HepG2 (cell line): ENCODE measurements around the gene SUOX. TPM values are rescaled to one million over a fixed set of nuclear protein-coding genes. Genes with fewer than 3 reads are reported as not detected.

Source experiments
- ATRX ChIP-seq: sonication (generic); formaldehyde crosslinking; IDR thresholded peaks from 2 replicates; pipeline ENCODE4 v1.4.0; 2020; ENCODE audit warnings: missing genetic modification reagents, borderline replicate concordance
- CCAR2 ChIP-seq: fragments of 200-400 bp; formaldehyde crosslinking; optimal IDR thresholded peaks from 2 replicates; pipeline ENCODE3; 2018; ENCODE audit warnings: low read depth, mild to moderate bottlenecking, low read length, moderate library complexity
- CEBPB ChIP-seq: IDR thresholded peaks from 2 replicates; pipeline ENCODE4 v1.6.1; 2011; ENCODE audit warnings: low read depth, low read length, improper control_type of control experiment, borderline replicate concordance
- ELF3 ChIP-seq: IDR thresholded peaks from 2 replicates; pipeline ENCODE4 v1.6.1; 2016; ENCODE audit warnings: missing genetic modification reagents, missing compliant biosample characterization
- HIVEP1 ChIP-seq: sonication (generic); formaldehyde crosslinking; IDR thresholded peaks from 2 replicates; pipeline ENCODE4 v1.4.0; 2020; ENCODE audit warnings: mild to moderate bottlenecking, missing genetic modification reagents
- MEF2D ChIP-seq: sonication (generic); formaldehyde crosslinking; IDR thresholded peaks from 2 replicates; pipeline ENCODE4 v1.5.1; 2020; ENCODE audit warnings: mild to moderate bottlenecking, missing genetic modification reagents
- MZF1 ChIP-seq: sonication (generic); formaldehyde crosslinking; IDR thresholded peaks from 2 replicates; pipeline ENCODE4 v1.8.1; 2023; ENCODE audit warnings: mild to moderate bottlenecking, missing genetic modification reagents, borderline replicate concordance
- RCOR2 ChIP-seq: IDR thresholded peaks from 2 replicates; pipeline ENCODE4 v1.6.1; 2016; ENCODE audit warnings: missing biosample characterization, missing genetic modification reagents
- REST ChIP-seq, 2 experiments: IDR thresholded peaks; 2 replicates each; pipeline ENCODE4 v1.6.1; 2011 to 2012; ENCODE audit warnings: low read length in 2 of 2, borderline replicate concordance in 1 of 2, low read depth in 1 of 2, mild to moderate bottlenecking in 1 of 2, moderate library complexity in 1 of 2
- SATB2 ChIP-seq: sonication (generic); formaldehyde crosslinking; IDR thresholded peaks from 2 replicates; pipeline ENCODE4 v1.5.0; 2020; ENCODE audit warnings: missing genetic modification reagents
- STAG1 ChIP-seq: sonication (generic); formaldehyde crosslinking; IDR thresholded peaks from 2 replicates; pipeline ENCODE4 v1.4.0; 2020; ENCODE audit warnings: missing genetic modification reagents
- TCF12 ChIP-seq, 2 experiments: fragments of 450-650 bp in 1 of 2; sonication (generic) in 1 of 2; formaldehyde crosslinking in 1 of 2; IDR thresholded peaks; 2 replicates each; pipeline versions ENCODE4 v1.6.1 to v1.8.0; 2017 to 2022; ENCODE audit warnings: antibody characterized with exemption in 1 of 2, mild to moderate bottlenecking in 1 of 2, missing genetic modification reagents in 1 of 2, moderate library complexity in 1 of 2
- ZMYM4 ChIP-seq: sonication (generic); formaldehyde crosslinking; IDR thresholded peaks from 2 replicates; pipeline ENCODE4 v1.8.1; 2023; ENCODE audit warnings: mild to moderate bottlenecking, missing genetic modification reagents
- ZNF136 ChIP-seq: sonication (generic); formaldehyde crosslinking; IDR thresholded peaks from 2 replicates; pipeline ENCODE4 v1.8.1; 2022; ENCODE audit warnings: low read depth, mild to moderate bottlenecking, moderate library complexity, missing genetic modification reagents
- ZNF547 ChIP-seq: sonication (generic); formaldehyde crosslinking; IDR thresholded peaks from 2 replicates; pipeline ENCODE4 v1.5.1; 2020; ENCODE audit warnings: mild to moderate bottlenecking, missing genetic modification reagents
- polyA plus RNA-seq, 8 experiments: library from polyadenylated mRNA; depleted of rRNA in 3 of 8; stranded (reverse) in 7 of 8; unstranded in 1 of 8; fragments of >200 nt; fragmentation: Illumina TruSeq in 4 of 8; extraction: Trizol in 4 of 8; gene quantifications; 2 replicates each; pipeline versions ENCODE4 v1.2.1 to v1.2.3, GENCODE V29; 2011 to 2016; ENCODE audit warnings: low read depth in 4 of 8, missing spikeins in 1 of 8, mixed read lengths in 1 of 8; ENCODE audit not compliant: insufficient read depth in 1 of 8
- total RNA-seq, 5 experiments: library from RNA; depleted of rRNA; stranded (reverse); fragments of >200 nt; fragmentation: Illumina TruSeq; extraction: Trizol; gene quantifications; 2 replicates each; pipeline ENCODE4 v1.2.3, GENCODE V29; 2016; ENCODE audit warnings: low read depth in 1 of 5
- TF ChIP-seq, protein P1 (sequence below): sonication (generic); formaldehyde crosslinking; IDR thresholded peaks from 2 replicates; pipeline ENCODE4 v1.5.0; 2020; ENCODE audit warnings: missing genetic modification reagents
- TF ChIP-seq, protein P2 (sequence below): IDR thresholded peaks from 2 replicates; pipeline ENCODE4 v1.6.1; 2016
- TF ChIP-seq, protein P3 (sequence below): sonication (generic); formaldehyde crosslinking; conservative IDR thresholded peaks from 2 replicates; pipeline ENCODE4 v1.5.0; 2020; ENCODE audit warnings: missing genetic modification reagents
- TF ChIP-seq, protein P4 (sequence below): sonication (generic); formaldehyde crosslinking; IDR thresholded peaks from 2 replicates; pipeline ENCODE4 v1.4.0; 2020; ENCODE audit warnings: missing genetic modification reagents

SUOX gene
- total and polyA plus RNA-seq, 2 of the 13 experiments (the other 11 are each of a cell fraction or from before 2014, with no cell fraction given) = 23.9 to 25.9 TPM

DNA sequence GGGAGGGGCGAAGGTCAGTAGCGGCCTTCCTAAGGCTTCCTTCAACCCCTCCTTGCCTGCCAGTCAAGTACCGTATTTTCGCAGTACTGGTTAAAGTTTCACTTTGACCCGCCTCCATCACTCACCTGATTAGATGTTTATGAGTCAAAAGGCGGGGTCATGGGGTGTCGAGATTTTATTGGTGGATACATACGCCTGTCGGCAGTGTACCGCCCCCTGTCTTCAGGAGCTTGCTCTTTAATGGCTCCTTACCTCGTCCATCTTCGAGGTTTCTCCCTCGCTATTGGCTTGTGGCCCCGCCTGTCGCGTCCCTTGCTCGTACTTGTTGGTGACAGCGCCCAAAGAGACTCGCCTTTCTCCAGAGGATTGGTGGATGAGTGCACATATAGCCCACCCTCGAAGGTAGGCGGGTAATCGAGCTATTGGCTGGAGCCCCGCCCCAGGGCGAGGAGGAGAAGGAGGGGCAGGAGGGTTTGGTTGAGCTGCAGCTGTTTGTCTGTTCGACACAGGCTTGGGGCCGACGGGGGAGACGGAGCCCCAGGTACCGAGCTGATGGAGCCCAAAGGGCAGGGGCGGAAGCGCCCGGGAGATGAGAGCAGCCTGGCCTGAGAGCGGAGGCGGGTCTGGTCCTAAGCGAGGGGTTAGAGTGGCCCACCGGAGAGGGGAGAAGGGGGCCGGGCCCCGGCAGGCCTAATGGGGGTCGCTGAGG is 23.3 kb upstream of the SUOX start, which contains the start of gene RAB5B (continued):
- TF ChIP-seq REST (IDR thresholded peaks at IDR 0.05; ENCODE audit: borderline replicate concordance in 1 of 2, low read depth in 1 of 2, low read length in 2 of 2) = no peak
- no peak for TF ChIP-seq ATRX (CRISPR knock-in tag)
- TF ChIP-seq HIVEP1 = peak; percentile 79
- TF ChIP-seq, protein P1, sequence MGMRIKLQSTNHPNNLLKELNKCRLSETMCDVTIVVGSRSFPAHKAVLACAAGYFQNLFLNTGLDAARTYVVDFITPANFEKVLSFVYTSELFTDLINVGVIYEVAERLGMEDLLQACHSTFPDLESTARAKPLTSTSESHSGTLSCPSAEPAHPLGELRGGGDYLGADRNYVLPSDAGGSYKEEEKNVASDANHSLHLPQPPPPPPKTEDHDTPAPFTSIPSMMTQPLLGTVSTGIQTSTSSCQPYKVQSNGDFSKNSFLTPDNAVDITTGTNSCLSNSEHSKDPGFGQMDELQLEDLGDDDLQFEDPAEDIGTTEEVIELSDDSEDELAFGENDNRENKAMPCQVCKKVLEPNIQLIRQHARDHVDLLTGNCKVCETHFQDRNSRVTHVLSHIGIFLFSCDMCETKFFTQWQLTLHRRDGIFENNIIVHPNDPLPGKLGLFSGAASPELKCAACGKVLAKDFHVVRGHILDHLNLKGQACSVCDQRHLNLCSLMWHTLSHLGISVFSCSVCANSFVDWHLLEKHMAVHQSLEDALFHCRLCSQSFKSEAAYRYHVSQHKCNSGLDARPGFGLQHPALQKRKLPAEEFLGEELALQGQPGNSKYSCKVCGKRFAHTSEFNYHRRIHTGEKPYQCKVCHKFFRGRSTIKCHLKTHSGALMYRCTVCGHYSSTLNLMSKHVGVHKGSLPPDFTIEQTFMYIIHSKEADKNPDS (CRISPR knock-in tag) = no peak
- no peak for TF ChIP-seq CCAR2
- TF ChIP-seq SATB2 (CRISPR knock-in tag) = no peak
- no peak for TF ChIP-seq CEBPB
- TF ChIP-seq MZF1 (CRISPR knock-in tag) = no peak
- TF ChIP-seq, protein P2, sequence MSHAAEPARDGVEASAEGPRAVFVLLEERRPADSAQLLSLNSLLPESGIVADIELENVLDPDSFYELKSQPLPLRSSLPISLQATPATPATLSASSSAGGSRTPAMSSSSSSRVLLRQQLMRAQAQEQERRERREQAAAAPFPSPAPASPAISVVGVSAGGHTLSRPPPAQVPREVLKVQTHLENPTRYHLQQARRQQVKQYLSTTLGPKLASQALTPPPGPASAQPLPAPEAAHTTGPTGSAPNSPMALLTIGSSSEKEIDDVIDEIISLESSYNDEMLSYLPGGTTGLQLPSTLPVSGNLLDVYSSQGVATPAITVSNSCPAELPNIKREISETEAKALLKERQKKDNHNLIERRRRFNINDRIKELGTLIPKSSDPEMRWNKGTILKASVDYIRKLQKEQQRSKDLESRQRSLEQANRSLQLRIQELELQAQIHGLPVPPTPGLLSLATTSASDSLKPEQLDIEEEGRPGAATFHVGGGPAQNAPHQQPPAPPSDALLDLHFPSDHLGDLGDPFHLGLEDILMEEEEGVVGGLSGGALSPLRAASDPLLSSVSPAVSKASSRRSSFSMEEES = peak; percentile 42
- no peak for TF ChIP-seq TCF12 (IDR thresholded peaks at IDR 0.05)
- TF ChIP-seq TCF12 (CRISPR knock-in tag; IDR thresholded peaks at IDR 0.05) = no peak; the same call in 1 of the 2 replicates
- TF ChIP-seq, protein P3, sequence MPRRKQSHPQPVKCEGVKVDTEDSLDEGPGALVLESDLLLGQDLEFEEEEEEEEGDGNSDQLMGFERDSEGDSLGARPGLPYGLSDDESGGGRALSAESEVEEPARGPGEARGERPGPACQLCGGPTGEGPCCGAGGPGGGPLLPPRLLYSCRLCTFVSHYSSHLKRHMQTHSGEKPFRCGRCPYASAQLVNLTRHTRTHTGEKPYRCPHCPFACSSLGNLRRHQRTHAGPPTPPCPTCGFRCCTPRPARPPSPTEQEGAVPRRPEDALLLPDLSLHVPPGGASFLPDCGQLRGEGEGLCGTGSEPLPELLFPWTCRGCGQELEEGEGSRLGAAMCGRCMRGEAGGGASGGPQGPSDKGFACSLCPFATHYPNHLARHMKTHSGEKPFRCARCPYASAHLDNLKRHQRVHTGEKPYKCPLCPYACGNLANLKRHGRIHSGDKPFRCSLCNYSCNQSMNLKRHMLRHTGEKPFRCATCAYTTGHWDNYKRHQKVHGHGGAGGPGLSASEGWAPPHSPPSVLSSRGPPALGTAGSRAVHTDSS (CRISPR knock-in tag) = no peak
- no peak for TF ChIP-seq STAG1 (CRISPR knock-in tag)
- peak; percentile 84 for TF ChIP-seq ZMYM4
- TF ChIP-seq, protein P4, sequence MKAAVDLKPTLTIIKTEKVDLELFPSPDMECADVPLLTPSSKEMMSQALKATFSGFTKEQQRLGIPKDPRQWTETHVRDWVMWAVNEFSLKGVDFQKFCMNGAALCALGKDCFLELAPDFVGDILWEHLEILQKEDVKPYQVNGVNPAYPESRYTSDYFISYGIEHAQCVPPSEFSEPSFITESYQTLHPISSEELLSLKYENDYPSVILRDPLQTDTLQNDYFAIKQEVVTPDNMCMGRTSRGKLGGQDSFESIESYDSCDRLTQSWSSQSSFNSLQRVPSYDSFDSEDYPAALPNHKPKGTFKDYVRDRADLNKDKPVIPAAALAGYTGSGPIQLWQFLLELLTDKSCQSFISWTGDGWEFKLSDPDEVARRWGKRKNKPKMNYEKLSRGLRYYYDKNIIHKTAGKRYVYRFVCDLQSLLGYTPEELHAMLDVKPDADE (CRISPR knock-in tag) = no peak
- TF ChIP-seq ELF3 = peak; percentile 40; the same call in 1 of the 2 replicates
- no peak for TF ChIP-seq ZNF547 (CRISPR knock-in tag)
- peak; percentile 53 for TF ChIP-seq MEF2D (CRISPR knock-in tag)
- no peak for TF ChIP-seq RCOR2 (CRISPR knock-in tag)
- no peak for TF ChIP-seq ZNF136 (CRISPR knock-in tag)
